Suprapubic skin (tissue), 4 donors: ENCODE measurements around the gene KRT75. TPM values are rescaled to one million over a fixed set of nuclear protein-coding genes. Genes with fewer than 3 reads are reported as not detected.
A peak's percentile ranks its signal among the peaks of the same experiment; 100 is the strongest.

Experiments
- DNase-seq, 2 donors: peaks; one replicate each; pipeline ENCODE4 v3.0.0-alpha.2; 2019; ENCODE audit warnings: low spot score in 2 of 2
- H3K27ac ChIP-seq: fragments of 200-600 bp; sonication (generic); one replicate; pipeline ENCODE4 v1.5.1; 2019
- H3K27me3 ChIP-seq: fragments of 200-600 bp; sonication (generic); one replicate; pipeline ENCODE4 v1.5.1; 2019
- H3K36me3 ChIP-seq: fragments of 200-600 bp; sonication (generic); one replicate; pipeline ENCODE4 v1.5.1; 2019
- H3K4me1 ChIP-seq: fragments of 200-600 bp; sonication (generic); one replicate; pipeline ENCODE4 v1.5.1; 2019
- H3K4me3 ChIP-seq: fragments of 200-600 bp; sonication (generic); one replicate; pipeline ENCODE4 v1.5.1; 2019; ENCODE audit warnings: mild to moderate bottlenecking
- H3K9me3 ChIP-seq: fragments of 200-600 bp; sonication (generic); one replicate; pipeline ENCODE4 v1.5.1; 2019
- EP300 ChIP-seq: sonication (generic); formaldehyde crosslinking; IDR thresholded peaks from one replicate; pipeline ENCODE4 v1.6.1; 2017; ENCODE audit warnings: antibody characterized with exemption
- POLR2A ChIP-seq, 2 donors: fragments of 450-650 bp; IDR thresholded peaks; one replicate each; pipeline ENCODE4 v1.6.1; 2017; ENCODE audit warnings: antibody characterized with exemption in 2 of 2, mild to moderate bottlenecking in 2 of 2, moderate library complexity in 2 of 2
- POLR2AphosphoS5 ChIP-seq, 3 donors: sonication (generic); formaldehyde crosslinking; IDR thresholded peaks; one replicate each; pipeline ENCODE4 v1.6.1; 2017; ENCODE audit warnings: antibody characterized with exemption in 3 of 3
- WGBS: methylation state at CpG from one replicate; pipeline ENCODE4 v1.1.5; 2018; 5-methylcytosine and 5-hydroxymethylcytosine counted together
- total RNA-seq, 4 donors: library from RNA; depleted of rRNA; stranded (reverse); fragments of >200 nt; gene quantifications; one replicate each; pipeline ENCODE4 v1.1.0, GENCODE V29; 2016
- TF ChIP-seq, protein P1 (sequence below), 2 donors: fragments of 200-600 bp in 1 of 2; fragments of 450-650 bp in 1 of 2; sonication (generic) in 1 of 2; IDR thresholded peaks; one replicate each; pipeline ENCODE4 v1.5.1; 2016 to 2019; ENCODE audit warnings: antibody characterized with exemption in 2 of 2, mild to moderate bottlenecking in 1 of 2, moderate library complexity in 1 of 2

Gene KRT75
- total RNA-seq, 4 donors from 2014 or later = 3.3 to 67.9 (median 21.2) TPM

DNA sequence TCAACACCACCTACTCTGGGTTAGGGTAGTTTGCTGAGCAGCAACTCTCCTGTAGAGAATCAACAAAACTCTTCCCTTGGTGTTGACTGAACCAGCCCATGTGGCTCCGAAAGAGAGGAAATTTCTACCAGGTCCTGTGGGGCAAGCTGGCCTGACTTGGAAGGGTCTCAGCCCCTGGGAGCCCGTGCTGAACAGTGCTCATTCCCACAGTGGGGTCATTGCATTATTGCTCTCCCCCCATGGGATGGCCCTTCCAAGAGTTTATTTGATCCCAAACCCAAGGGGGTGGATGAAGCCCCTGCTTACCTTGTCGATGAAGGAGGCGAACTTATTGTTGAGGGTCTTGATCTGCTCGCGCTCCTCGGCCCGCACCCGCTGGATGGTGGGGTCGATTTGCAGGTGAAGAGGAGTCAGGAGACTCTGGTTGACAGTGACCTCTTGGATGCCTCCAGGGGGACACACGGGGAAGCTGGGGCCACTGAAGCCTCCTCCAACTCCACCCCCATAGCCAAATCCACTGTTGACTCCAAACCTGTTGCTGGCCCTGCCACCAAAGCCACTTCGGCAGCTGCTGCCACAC, 580 bp downstream of the KRT75 start:
- Histone ChIP-seq H3K36me3 (no peaks in the 10 kb centered on the region), H3K4me1 (peaks cover 14% of the 10 kb centered on the region), H3K27me3 (peaks cover 34% of the 10 kb centered on the region), H3K27ac (no peak overlapping the region), H3K4me3 (no peak overlapping the region), H3K9me3 (no peaks in the 10 kb centered on the region)
- WGBS = 97% methylated on average over 10 of the region's 12 CpGs
- peak in 1 of 2 donors; percentile 67 for DNase-seq
- TF ChIP-seq POLR2AphosphoS5 (IDR thresholded peaks at IDR 0.05) (no peak), POLR2A (IDR thresholded peaks at IDR 0.05) (no peak), EP300 (no peak)
- TF ChIP-seq, protein P1, sequence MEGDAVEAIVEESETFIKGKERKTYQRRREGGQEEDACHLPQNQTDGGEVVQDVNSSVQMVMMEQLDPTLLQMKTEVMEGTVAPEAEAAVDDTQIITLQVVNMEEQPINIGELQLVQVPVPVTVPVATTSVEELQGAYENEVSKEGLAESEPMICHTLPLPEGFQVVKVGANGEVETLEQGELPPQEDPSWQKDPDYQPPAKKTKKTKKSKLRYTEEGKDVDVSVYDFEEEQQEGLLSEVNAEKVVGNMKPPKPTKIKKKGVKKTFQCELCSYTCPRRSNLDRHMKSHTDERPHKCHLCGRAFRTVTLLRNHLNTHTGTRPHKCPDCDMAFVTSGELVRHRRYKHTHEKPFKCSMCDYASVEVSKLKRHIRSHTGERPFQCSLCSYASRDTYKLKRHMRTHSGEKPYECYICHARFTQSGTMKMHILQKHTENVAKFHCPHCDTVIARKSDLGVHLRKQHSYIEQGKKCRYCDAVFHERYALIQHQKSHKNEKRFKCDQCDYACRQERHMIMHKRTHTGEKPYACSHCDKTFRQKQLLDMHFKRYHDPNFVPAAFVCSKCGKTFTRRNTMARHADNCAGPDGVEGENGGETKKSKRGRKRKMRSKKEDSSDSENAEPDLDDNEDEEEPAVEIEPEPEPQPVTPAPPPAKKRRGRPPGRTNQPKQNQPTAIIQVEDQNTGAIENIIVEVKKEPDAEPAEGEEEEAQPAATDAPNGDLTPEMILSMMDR (IDR thresholded peaks at IDR 0.05) = no peak

DNA sequence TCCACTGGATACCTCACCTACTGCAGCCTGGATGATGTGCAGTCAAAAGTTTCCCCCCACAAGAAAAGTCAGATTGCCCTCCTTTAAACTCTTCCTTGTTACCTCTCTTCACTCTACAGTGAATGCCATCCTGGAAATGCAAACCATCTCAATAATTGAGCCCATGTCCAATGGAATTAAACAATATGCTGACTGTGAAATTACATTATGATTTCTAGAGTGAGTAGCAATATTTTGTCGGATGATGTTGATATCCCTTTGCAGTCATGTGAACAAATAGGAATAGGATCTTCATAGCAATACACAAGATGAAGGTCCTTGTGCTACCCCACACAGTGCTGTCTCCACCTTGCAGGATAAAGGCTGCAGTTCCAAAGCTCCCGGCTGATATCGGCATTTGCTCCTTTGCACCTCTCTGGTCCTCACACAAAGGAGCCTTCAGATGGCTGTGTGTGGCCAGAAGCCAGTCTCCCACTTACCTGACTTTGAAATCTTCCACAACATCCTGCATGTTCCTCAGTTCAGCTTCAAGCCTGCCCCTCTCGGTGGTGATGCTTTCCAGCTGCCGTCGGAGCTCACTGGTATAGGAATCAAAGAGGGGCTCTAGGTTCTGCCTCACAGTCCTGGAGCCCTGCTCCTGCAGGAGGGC, 1.5 kb downstream of the KRT75 start:
- no peak for TF ChIP-seq EP300
- TF ChIP-seq, protein P1 (IDR thresholded peaks at IDR 0.05) = no peak
- no peak for TF ChIP-seq POLR2AphosphoS5 (IDR thresholded peaks at IDR 0.05)
- TF ChIP-seq POLR2A (IDR thresholded peaks at IDR 0.05) = no peak
- no peaks in the 10 kb centered on the region for H3K9me3 ChIP-seq
- H3K4me3 ChIP-seq = no peak overlapping the region
- peak in 1 of 2 donors; percentile 54 for DNase-seq
- WGBS = 87% methylated on average over 6 of the region's 6 CpGs
- no peak overlapping the region for H3K27ac ChIP-seq
- no peaks in the 10 kb centered on the region for H3K36me3 ChIP-seq
- peaks cover 10% of the 10 kb centered on the region for H3K4me1 ChIP-seq
- peaks cover 39% of the 10 kb centered on the region for H3K27me3 ChIP-seq

DNA sequence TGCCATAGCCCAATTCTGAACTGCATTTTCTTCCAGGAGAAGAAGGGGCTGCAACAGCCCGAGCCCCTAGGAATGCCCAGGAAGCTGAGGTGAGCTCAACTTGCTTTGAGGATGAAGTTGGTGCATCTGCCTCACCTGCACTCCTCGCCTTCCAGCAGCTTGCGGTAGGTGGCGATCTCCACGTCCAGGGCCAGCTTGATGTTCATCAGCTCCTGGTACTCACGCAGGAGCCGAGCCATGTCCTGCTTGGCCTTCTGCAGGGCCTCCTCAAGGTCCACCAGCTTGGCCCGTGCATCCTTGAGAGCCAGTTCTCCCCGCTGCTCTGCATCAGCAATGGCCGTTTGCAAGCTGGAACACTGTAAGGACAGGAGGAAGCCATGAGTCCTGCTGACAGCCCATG, 6.0 kb downstream of the KRT75 start:
- H3K36me3 ChIP-seq = no peaks in the 10 kb centered on the region
- no peak for DNase-seq
- H3K27ac ChIP-seq = no peak overlapping the region
- WGBS = 87% methylated on average over 10 of the region's 10 CpGs
- peaks cover 7% of the 10 kb centered on the region for H3K4me1 ChIP-seq
- no peaks in the 10 kb centered on the region for H3K9me3 ChIP-seq
- H3K27me3 ChIP-seq = peaks cover 24% of the 10 kb centered on the region
- no peak overlapping the region for H3K4me3 ChIP-seq
- TF ChIP-seq EP300 = no peak
- no peak for TF ChIP-seq POLR2A (IDR thresholded peaks at IDR 0.05)
- no peak for TF ChIP-seq POLR2AphosphoS5 (IDR thresholded peaks at IDR 0.05)
- TF ChIP-seq, protein P1 (IDR thresholded peaks at IDR 0.05) = no peak

DNA sequence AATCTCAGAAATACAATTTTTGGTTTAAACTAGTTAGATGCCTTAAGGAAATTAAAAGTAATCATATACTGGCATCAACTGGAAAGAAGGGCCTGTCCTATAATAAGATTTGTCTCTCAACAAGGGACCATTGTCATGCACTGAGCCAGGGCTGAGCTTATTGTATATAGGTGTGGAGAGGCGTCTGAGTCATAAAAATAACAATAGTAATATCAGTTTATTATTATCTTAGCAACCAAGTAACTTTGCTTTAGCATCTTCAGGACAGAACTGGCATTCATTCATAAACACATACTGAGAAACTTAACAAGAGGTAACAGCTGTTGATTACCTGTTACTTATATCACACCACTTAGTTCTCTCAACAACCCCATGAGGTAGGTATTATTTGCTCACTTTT, 7.1 kb downstream of the KRT75 start:
- peaks cover 19% of the 10 kb centered on the region for H3K27me3 ChIP-seq
- H3K4me1 ChIP-seq = peaks cover 7% of the 10 kb centered on the region
- no peak overlapping the region for H3K4me3 ChIP-seq
- 74% methylated on average over 1 of the region's 1 CpG for WGBS
- no peaks in the 10 kb centered on the region for H3K36me3 ChIP-seq
- no peak overlapping the region for H3K27ac ChIP-seq
- no peaks in the 10 kb centered on the region for H3K9me3 ChIP-seq
- no peak for DNase-seq
- TF ChIP-seq POLR2AphosphoS5 (IDR thresholded peaks at IDR 0.05) (no peak), EP300 (no peak), POLR2A (IDR thresholded peaks at IDR 0.05) (no peak)
- TF ChIP-seq, protein P1 (IDR thresholded peaks at IDR 0.05) = no peak

DNA sequence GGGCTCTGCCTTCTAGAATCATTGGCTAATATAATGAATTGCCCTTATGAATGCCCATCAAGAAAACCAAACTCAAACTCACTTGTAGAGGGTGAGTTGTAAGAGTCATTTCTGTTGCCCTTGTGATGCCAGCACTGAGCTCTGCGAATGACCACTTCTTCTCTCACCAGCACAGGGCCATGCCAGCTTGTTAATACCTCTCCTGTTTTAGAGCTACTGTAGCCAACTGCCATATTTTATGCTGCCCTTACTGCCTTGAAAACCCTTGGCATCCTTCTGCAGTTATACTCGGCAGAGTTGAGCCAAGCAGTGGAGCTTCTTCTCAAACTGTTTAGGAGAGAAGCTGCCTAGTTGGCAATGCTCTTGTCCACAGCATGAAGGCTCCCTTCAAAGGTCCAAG, 8.1 kb downstream of the KRT75 start:
- DNase-seq = no peak
- Histone ChIP-seq H3K27ac (no peak overlapping the region), H3K4me3 (no peak overlapping the region), H3K36me3 (no peaks in the 10 kb centered on the region), H3K27me3 (peaks cover 19% of the 10 kb centered on the region), H3K4me1 (peaks cover 7% of the 10 kb centered on the region), H3K9me3 (no peaks in the 10 kb centered on the region)
- 70% methylated on average over 2 of the region's 2 CpGs for WGBS
- TF ChIP-seq EP300 (no peak), POLR2A (IDR thresholded peaks at IDR 0.05) (no peak), POLR2AphosphoS5 (IDR thresholded peaks at IDR 0.05) (no peak)
- TF ChIP-seq, protein P1 (IDR thresholded peaks at IDR 0.05) = no peak
